EH (cell line): ENCODE results near the gene ZBTB20.

Experiments used
- DNase-seq: peaks from one replicate; pipeline ENCODE4 v3.0.0-alpha.2; 2015; ENCODE audit warnings: low read depth

The ZBTB20 gene

GRCh38 chr3:114519415-114519814 lies 627.7 kb downstream of the ZBTB20 start:
- DNase-seq, result peak; percentile 43

GRCh38 chr3:114518206-114518808 lies 628.8 kb downstream of the ZBTB20 start:
- no peak for DNase-seq

- DNase-seq, result no peak
Observed at GRCh38 chr3:114510201-114510600, 636.9 kb downstream of the ZBTB20 start.

- no peak for DNase-seq
Observed at GRCh38 chr3:114509756-114510155, 637.3 kb downstream of the ZBTB20 start.

GRCh38 chr3:114508976-114509375 lies 638.1 kb downstream of the ZBTB20 start:
- peak; percentile 30 for DNase-seq

- no peak for DNase-seq
Observed at GRCh38 chr3:114508208-114508607, 638.9 kb downstream of the ZBTB20 start.

DNA sequence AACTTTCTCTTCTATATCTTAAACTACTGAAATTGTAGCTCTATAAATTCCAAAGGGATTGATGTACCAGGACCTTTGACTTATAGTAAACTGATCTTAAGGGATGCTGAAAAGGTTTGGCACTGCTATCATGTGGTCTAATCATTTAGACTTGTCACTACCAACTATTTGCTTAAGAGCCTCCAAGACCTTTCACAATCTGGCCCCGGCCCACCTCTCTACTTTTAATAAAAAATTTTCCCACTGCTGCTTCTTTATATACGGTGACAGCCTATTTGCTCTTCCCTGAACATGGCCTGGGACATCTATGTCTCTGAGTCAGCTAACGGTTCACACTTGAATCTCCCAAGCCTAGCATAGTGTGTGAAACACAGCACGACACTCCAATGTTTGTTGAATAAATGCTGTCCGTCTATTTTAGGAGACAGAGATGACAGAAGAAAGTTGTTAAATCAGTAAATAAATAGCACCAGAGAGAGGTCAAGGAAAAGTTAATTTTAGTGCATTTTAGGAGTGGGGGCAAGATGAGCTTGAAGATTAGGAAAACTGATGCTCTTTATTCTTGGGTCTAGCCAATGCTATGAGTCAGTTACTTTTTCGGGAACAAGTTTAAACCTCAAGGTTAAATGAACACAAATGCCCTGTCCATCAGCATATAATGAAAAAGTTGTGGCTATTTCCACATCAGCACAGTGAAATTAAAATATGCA lies 640.3 kb downstream of the ZBTB20 start:
- peak; percentile 91 for DNase-seq

DNA sequence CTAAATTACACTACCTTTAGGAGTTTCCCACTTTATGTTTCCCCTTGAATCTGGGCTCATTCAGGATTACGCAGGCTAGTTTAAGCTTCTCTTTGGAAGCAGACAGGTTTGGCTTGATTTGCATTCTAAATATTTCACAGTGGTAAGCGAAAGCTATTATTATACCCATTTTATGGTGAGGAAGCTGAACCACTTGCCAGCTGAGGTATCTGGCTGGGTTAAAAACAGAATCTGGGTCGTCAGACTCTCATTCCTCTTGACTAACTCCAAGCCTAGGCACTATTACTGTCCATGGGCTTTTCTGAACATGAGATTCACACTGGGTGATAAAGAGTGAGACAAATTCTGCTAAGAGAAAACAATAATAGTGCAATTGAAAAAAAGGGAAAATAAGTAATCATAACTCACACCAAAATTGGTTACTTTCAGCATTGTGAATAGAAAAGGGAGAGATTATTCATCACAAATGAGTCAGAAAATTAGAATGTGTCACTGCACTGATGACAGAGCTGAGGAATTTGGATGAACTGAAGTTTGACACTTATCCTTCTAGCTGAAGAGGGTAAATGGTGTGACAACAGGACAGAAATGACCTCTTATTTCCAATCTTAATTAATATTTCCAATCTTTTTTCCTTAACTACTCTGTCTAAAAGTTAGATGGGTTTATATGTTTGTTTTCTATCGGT lies 642.0 kb downstream of the ZBTB20 start:
- peak; percentile 61 for DNase-seq

GRCh38 chr3:114502204-114502603 lies 644.9 kb downstream of the ZBTB20 start:
- DNase-seq, result no peak

- DNase-seq, result no peak
Observed at GRCh38 chr3:114499976-114500375, 647.1 kb downstream of the ZBTB20 start.

GRCh38 chr3:114498539-114499370 lies 648.3 kb downstream of the ZBTB20 start:
- peak; percentile 83 for DNase-seq

DNA sequence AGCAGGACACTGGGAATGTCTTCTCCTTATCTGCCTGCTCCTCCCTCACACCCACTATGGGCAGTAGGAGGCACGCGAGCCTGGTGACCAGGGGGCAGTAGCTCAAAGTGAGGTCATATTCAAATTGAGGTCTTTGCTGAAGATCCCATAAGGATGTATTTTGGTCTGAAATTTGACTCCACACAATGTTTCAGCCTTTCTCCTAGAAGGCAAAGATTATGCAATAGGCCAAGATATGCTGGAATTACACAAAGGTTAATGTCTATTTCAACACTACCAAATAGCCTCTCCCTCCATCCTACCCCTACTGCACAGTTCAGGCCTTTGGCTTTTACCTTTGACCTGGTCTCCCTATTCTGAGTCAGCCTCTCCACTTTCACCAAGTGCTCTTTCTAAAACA lies 650.2 kb downstream of the ZBTB20 start:
- DNase-seq, result peak; percentile 65

DNA sequence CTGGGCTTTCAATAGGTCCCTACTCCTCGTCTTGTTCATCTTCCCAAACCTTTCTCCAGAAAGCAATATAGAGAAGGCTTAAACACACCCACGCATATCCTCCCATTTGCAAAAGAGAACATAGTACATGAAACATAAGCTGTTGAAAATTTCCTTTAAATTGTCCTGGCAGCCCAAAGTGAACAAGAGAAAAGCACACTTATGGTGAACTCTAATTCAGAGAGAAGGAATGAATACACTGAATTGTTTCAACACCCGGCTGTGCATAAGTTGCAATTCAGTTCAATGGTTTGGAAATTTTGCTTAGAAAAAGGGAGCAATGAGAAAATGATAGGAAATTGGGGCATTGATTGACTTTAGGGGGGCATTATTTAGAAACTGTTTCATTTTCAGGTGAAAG lies 650.6 kb downstream of the ZBTB20 start:
- no peak for DNase-seq

- peak; percentile 91 for DNase-seq
Observed at GRCh38 chr3:114496021-114496434, 651.1 kb downstream of the ZBTB20 start.

DNA sequence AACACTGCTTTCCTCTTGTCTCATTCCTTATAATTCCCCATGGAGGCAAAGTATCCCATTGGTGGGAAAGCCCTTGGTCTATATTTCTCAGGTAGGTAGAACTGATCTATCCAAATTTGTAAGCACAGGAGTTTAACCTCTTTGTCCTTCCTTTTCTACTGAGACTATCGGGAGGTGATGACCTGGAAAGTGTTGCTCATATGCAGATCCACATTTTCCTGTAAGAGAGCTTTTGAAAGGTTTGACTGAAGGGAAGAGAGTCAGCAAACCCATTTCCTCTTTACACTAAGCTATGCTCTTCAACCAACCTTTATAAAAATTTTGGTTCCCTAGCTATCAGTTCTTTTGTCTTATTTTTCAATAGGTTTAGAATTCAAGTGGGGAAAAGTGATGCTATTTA lies 652.6 kb downstream of the ZBTB20 start:
- DNase-seq, result no peak

GRCh38 chr3:114490829-114491228 lies 656.3 kb downstream of the ZBTB20 start:
- DNase-seq, result no peak

DNA sequence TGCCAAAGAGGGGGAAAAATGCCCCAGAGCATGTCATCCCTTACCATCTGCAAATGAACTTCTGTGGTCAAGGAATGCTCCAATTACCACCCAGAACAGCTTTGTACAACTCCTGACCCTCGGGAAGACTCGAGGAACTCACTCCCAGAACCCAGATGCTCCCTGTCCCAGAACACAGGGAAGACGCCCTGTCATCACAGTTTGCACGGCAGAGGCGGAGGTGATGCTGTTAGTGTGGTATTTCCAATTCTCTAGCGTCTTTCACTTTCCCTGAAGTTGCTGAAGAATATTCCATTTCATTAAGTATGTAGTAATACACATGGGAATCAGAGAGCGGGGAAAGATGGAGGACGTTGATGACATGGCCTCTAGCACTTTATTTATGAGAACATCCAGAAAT lies 659.6 kb downstream of the ZBTB20 start:
- DNase-seq, result no peak

GRCh38 chr3:114484919-114485318 lies 662.2 kb downstream of the ZBTB20 start:
- DNase-seq, result no peak

- DNase-seq, result no peak
Observed at GRCh38 chr3:114481113-114481512, 666.0 kb downstream of the ZBTB20 start.

GRCh38 chr3:114480442-114480841 lies 666.6 kb downstream of the ZBTB20 start:
- no peak for DNase-seq

- DNase-seq, result no peak
Observed at GRCh38 chr3:114478801-114479200, 668.3 kb downstream of the ZBTB20 start.

DNA sequence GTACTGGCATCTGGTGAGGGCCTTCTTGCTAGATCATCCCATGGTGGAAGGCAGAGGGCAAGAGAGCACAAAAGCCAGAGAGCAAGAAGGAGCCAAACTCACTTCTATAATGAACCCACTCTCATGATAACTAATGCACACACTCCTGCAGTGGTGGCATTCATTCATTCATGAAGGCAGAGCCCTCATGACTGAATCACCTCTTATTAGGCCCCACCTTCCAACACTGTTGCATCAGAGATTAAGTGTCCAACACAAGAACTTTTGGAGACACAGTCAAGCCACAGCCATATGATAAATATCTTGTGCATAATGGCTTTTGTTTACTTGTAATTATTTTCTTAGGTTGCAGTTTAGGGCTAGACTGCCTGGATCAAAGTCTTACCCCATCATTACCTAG lies 670.6 kb downstream of the ZBTB20 start:
- no peak for DNase-seq
